Testis (tissue), 3 donors: ENCODE results near the gene SETD5. TPM values are rescaled to one million over a fixed set of nuclear protein-coding genes. Genes with fewer than 3 reads are reported as not detected.

ENCODE experiments used
- DNase-seq: peaks from one replicate; pipeline ENCODE4 v3.0.0-alpha.2; 2019
- H3K27ac ChIP-seq, 2 donors: fragments of 200-600 bp; sonication (generic); one replicate each; pipeline ENCODE4 v1.5.1; 2019
- H3K27me3 ChIP-seq: fragments of 200-600 bp; sonication (generic); one replicate; pipeline ENCODE4 v1.5.1; 2019
- H3K36me3 ChIP-seq: fragments of 200-600 bp; sonication (generic); one replicate; pipeline ENCODE4 v1.5.1; 2017; ENCODE audit warnings: low read depth; ENCODE audit errors: missing control alignments
- H3K4me1 ChIP-seq: fragments of 200-600 bp; sonication (generic); one replicate; pipeline ENCODE4 v1.5.1; 2019
- H3K4me3 ChIP-seq, 2 donors: fragments of 200-600 bp; sonication (generic); one replicate each; pipeline ENCODE4 v1.5.1; 2017 to 2019
- H3K9me3 ChIP-seq: fragments of 200-600 bp; sonication (generic); one replicate; pipeline ENCODE4 v1.5.1; 2017
- POLR2A ChIP-seq: fragments of 450-650 bp; IDR thresholded peaks from one replicate; pipeline ENCODE4 v1.6.1; 2017; ENCODE audit warnings: antibody characterized with exemption, mild to moderate bottlenecking, moderate library complexity
- WGBS, 2 donors: methylation state at CpG; one replicate each; pipeline ENCODE4 v1.1.5; 2018; 5-methylcytosine and 5-hydroxymethylcytosine counted together
- intact Hi-C: fragments of 100-400 bp; cut with DNase I; formaldehyde crosslinking; loops from one replicate; pipeline ENCODE4 v1.15.1; 2023; ENCODE audit warnings: low total_unique reads
- polyA plus RNA-seq: library from polyadenylated mRNA; stranded (reverse); fragments of 350-450 nt; fragmentation: Illumina TruSeq; extraction: RNeasy Lipid Tissue Mini Kit (QIAGEN cat#74804); gene quantifications from one replicate; pipeline ENCODE4 v1.2.3, GENCODE V29; 2014; ENCODE audit warnings: low read depth, low replicate concordance; ENCODE audit not compliant: insufficient read depth
- total RNA-seq, 2 donors: library from RNA; depleted of rRNA; stranded (reverse); fragments of >200 nt; gene quantifications; one replicate each; pipeline ENCODE4 v1.2.3, GENCODE V29; 2016
- TF ChIP-seq, protein P1 (sequence below), 3 experiments: fragments of 450-650 bp in 2 of 3; fragments of 200-600 bp in 1 of 3; sonication (generic) in 1 of 3; IDR thresholded peaks; one replicate each; pipeline ENCODE4 v1.5.1; 2016 to 2019; ENCODE audit warnings: antibody characterized with exemption in 3 of 3, mild to moderate bottlenecking in 2 of 3, moderate library complexity in 1 of 3

Gene SETD5
- total and polyA plus RNA-seq, 3 donors from 2014 or later: 70.5 to 168 (median 155) TPM

DNA sequence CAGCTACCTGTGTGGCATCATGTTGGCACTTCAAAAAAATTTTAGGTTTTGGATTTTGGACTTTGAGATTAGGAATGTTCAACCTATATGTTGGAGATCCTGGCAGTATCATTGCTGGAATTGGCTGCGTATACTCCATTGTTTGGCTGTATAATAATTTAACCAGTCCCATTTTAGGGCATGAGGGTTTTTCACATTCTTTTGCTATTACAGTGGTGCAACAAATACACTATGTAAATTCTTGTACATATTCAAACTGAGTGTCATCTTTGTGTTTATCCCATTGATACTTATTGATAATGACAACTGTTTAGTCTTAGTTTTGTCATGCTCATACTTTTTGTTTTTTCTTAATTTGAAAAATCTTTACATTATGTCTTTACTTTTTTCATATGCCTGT, 27.9 kb upstream of the SETD5 start:
- H3K36me3 ChIP-seq: no peaks in the 10 kb centered on the region
- intact Hi-C loops: no loop called here

DNA sequence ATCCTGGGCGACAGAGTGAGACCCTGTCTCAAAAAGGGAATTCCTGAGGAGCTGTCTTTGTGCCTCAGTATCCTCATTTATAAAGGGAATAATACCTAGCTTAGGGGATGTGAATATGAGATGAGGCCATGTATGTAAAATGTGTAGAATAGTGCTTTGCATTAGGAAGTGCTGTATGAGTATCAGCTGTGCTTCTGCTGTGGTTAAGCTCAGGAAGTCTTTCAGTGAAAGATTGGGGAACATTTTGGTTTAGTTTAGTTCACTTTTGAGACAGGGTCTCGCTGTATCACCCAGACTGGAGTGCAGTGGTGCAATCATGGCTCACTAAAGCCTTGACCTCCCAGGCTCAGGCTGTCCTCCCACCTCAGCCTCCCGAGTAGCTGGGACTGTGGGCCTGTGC, 23.9 kb upstream of the SETD5 start:
- intact Hi-C loops: no loop called here
- WGBS, 2 donors: 81 to 82% methylated on average over 3 of the region's 3 CpGs
- H3K9me3 ChIP-seq: no peaks in the 10 kb centered on the region
- H3K27ac ChIP-seq: no peak overlapping the region
- H3K27me3 ChIP-seq: no peaks in the 10 kb centered on the region
- no peak overlapping the region for H3K4me3 ChIP-seq
- no peak for TF ChIP-seq POLR2A
- TF ChIP-seq, protein P1, sequence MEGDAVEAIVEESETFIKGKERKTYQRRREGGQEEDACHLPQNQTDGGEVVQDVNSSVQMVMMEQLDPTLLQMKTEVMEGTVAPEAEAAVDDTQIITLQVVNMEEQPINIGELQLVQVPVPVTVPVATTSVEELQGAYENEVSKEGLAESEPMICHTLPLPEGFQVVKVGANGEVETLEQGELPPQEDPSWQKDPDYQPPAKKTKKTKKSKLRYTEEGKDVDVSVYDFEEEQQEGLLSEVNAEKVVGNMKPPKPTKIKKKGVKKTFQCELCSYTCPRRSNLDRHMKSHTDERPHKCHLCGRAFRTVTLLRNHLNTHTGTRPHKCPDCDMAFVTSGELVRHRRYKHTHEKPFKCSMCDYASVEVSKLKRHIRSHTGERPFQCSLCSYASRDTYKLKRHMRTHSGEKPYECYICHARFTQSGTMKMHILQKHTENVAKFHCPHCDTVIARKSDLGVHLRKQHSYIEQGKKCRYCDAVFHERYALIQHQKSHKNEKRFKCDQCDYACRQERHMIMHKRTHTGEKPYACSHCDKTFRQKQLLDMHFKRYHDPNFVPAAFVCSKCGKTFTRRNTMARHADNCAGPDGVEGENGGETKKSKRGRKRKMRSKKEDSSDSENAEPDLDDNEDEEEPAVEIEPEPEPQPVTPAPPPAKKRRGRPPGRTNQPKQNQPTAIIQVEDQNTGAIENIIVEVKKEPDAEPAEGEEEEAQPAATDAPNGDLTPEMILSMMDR (IDR thresholded peaks at IDR 0.05): no peak
- DNase-seq: no peak
- H3K36me3 ChIP-seq: no peaks in the 10 kb centered on the region
- no peaks in the 10 kb centered on the region for H3K4me1 ChIP-seq

More for the DNA sequence above, 27.9 kb upstream of the SETD5 start:
- no peak for DNase-seq
- WGBS, 2 donors: 88 to 94% methylated on average over 1 of the region's 1 CpG
- H3K4me1 ChIP-seq: no peaks in the 10 kb centered on the region
- H3K4me3 ChIP-seq: no peak overlapping the region
- no peak overlapping the region for H3K27ac ChIP-seq
- H3K9me3 ChIP-seq: no peaks in the 10 kb centered on the region
- H3K27me3 ChIP-seq: no peaks in the 10 kb centered on the region
- no peak for TF ChIP-seq POLR2A
- TF ChIP-seq, protein P1 (IDR thresholded peaks at IDR 0.05): no peak

DNA sequence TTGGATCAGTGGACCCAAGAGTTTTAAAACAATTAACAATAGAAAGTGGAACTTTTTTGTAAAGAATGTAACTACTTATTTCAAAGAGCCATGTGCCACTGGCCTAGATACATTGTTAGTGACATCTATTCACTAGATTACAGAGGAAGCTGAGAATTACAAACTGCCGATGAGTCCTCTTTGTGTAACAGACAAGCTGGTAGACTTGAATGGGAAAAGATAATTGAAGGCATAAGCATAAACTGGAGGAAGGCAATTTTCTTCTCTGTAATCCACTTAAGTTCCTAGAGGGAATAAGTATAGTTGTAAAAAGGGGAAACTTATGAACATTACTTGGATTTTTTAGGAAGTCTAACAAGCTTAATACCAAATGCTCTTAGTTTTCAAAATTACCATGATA, 19.4 kb upstream of the SETD5 start:
- H3K4me1 ChIP-seq: no peaks in the 10 kb centered on the region
- intact Hi-C loops: no loop called here
- H3K27me3 ChIP-seq: no peaks in the 10 kb centered on the region
- no peak for TF ChIP-seq POLR2A
- TF ChIP-seq, protein P1 (IDR thresholded peaks at IDR 0.05): no peak
- no peaks in the 10 kb centered on the region for H3K36me3 ChIP-seq
- no peak for DNase-seq
- H3K9me3 ChIP-seq: no peaks in the 10 kb centered on the region
- no peak overlapping the region for H3K27ac ChIP-seq
- WGBS, 2 donors: 56 to 64% methylated on average over 1 of the region's 1 CpG
- no peak overlapping the region for H3K4me3 ChIP-seq

DNA sequence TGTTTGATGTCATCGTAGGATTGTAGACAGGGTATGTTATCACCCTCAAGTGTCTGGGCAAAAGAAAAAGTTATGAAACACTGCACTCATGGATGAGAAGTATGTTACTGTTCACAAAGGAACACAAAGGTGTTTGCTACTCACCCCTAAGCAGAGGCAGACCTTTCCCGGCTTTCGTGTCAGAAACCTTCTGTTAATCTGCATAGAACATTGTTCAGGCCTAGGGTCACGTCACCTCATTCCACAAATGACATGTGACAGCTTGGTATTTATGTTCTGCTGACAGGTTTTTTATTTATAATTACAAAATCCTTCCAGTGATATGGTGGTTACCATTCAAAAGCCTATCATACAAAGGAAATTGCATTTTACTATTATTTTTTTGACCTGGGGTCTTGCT, 18.1 kb upstream of the SETD5 start:
- DNase-seq: no peak
- Histone ChIP-seq H3K36me3 (no peaks in the 10 kb centered on the region), H3K27ac (no peak overlapping the region), H3K4me3 (no peak overlapping the region), H3K9me3 (no peaks in the 10 kb centered on the region), H3K4me1 (no peaks in the 10 kb centered on the region), H3K27me3 (no peaks in the 10 kb centered on the region)
- WGBS, 2 donors: 58 to 74% methylated on average over 4 of the region's 4 CpGs
- intact Hi-C loops: no loop called here
- no peak for TF ChIP-seq POLR2A
- TF ChIP-seq, protein P1 (IDR thresholded peaks at IDR 0.05): no peak

DNA sequence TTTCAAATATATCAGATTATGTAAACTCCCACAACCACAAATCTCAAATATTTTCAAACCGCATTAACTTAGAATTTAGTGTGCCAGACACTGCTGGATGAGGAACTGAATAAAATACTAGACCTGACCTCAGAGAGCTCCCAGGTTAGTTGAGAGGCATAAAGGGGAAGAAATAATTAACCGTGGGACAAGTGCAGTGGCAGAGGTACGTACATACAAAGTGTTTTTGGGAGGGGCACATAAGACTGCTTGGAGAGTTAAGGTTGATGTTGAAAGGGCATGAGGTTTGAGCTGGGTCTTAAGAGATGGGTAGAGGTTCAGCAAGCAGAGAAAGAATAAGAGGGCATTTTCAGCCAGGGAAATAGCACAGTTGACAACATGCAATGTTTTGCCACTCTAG, 17.4 kb upstream of the SETD5 start:
- H3K36me3 ChIP-seq: no peaks in the 10 kb centered on the region
- H3K4me1 ChIP-seq: no peaks in the 10 kb centered on the region
- TF ChIP-seq, protein P1 (IDR thresholded peaks at IDR 0.05): no peak
- TF ChIP-seq POLR2A: no peak
- 83 to 90% methylated on average over 3 of the region's 3 CpGs for WGBS, 2 donors
- H3K27ac ChIP-seq: no peak overlapping the region
- DNase-seq: no peak
- H3K4me3 ChIP-seq: no peak overlapping the region
- intact Hi-C loops: no loop called here
- H3K27me3 ChIP-seq: no peaks in the 10 kb centered on the region
- no peaks in the 10 kb centered on the region for H3K9me3 ChIP-seq
